Pancreas (tissue), 10 donors: ENCODE results near the gene ARHGEF18. TPM values are rescaled to one million over a fixed set of nuclear protein-coding genes. Genes with fewer than 3 reads are reported as not detected.

Experiments
- ATAC-seq, 4 donors: fragments of 200-7000 bp; cut with Tn5 transposase; one replicate each; pipeline versions ENCODE4 v1.8.0 to v1.9.1; 2020; ENCODE audit warnings: mild to moderate bottlenecking in 4 of 4, moderate library complexity in 4 of 4
- DNase-seq, 6 donors: peaks; one replicate each; pipeline ENCODE4 v3.0.0-alpha.2; 2020
- FAIRE-seq: peaks from 2 replicates; lab custom pipeline; 2012; peaks lifted over from hg19 to GRCh38; lab: Jason Lieb, UNC
- H3K27ac ChIP-seq, 4 donors: fragments of 200-600 bp; sonication (generic); 1 replicate in 3 of 4; 2 replicates in 1 of 4; pipeline versions ENCODE4 v1.5.0 to v1.8.0; 2020
- H3K27me3 ChIP-seq, 4 donors: fragments of 200-600 bp; one replicate each; pipeline ENCODE4 v1.8.0; 2021
- H3K36me3 ChIP-seq, 3 donors: fragments of 200-600 bp; sonication (generic) in 1 of 3; one replicate each; pipeline versions ENCODE4 v1.5.0 to v1.8.0; 2020 to 2021
- H3K4me1 ChIP-seq, 3 donors: fragments of 200-600 bp; one replicate each; pipeline ENCODE4 v1.8.0; 2021
- H3K4me3 ChIP-seq, 4 donors: fragments of 200-600 bp; sonication (generic) in 2 of 4; one replicate each; pipeline versions ENCODE4 v1.5.0 to v1.8.0; 2020 to 2021
- H3K9me3 ChIP-seq, 4 donors: fragments of 200-600 bp; one replicate each; pipeline ENCODE4 v1.8.0; 2021
- WGBS, 2 donors: extraction: QIAGEN DNeasy Blood & Tissue Kit; methylation state at CpG; one replicate each; pipeline ENCODE4 v1.1.7; 2013; 5-methylcytosine and 5-hydroxymethylcytosine counted together
- intact Hi-C, 3 donors: fragments of 100-400 bp; cut with DNase I; formaldehyde crosslinking; loops; one replicate each; pipeline versions ENCODE4 v1.11.1 to v1.14.2; 2022
- polyA plus RNA-seq, 2 donors: library from polyadenylated mRNA; stranded (reverse); fragments of 200-250 nt; gene quantifications; one replicate each; pipeline ENCODE4 v1.2.3, GENCODE V29; 2013
- total RNA-seq, 6 donors: library from RNA; stranded (reverse); fragmentation: NEBNext Ultra II Directional in 4 of 6; extraction: Animal tissue kit (Norgen Biotek cat#: 25700) in 4 of 6; gene quantifications; one replicate each; pipeline versions ENCODE4 v1.2.1 to v1.2.4, GENCODE V29; 2021 to 2023
- TF ChIP-seq, protein P1 (sequence below), 4 donors: fragments of 200-600 bp; sonication (generic) in 3 of 4; IDR thresholded peaks; one replicate each; pipeline versions ENCODE4 v1.5.0 to v1.8.0; 2021; ENCODE audit warnings: antibody characterized with exemption in 4 of 4
- donor health status: healthy with polysubstance abuse.
- donor health status: DM: no; HTN: no; CAD: no; lungs with moderate emphysema.
- donor health status: DM: no; HTN: no; CAD: no.
- donor health status: control.
- donor health status: control.
- donor health status: Bipolar disorder and iron deficiency.
- donor health status: DM: yes; HTN: yes; CAD: no.
- donor health status: DM: no; HTN: no; CAD: no.
- donor health status: DM: no; HTN: no; CAD: no.
- donor health status: DM: yes; HTN: yes; CAD: no.

The ARHGEF18 gene
- total and polyA plus RNA-seq, 8 donors: 17.1 to 45.4 (median 22.4) TPM

DNA sequence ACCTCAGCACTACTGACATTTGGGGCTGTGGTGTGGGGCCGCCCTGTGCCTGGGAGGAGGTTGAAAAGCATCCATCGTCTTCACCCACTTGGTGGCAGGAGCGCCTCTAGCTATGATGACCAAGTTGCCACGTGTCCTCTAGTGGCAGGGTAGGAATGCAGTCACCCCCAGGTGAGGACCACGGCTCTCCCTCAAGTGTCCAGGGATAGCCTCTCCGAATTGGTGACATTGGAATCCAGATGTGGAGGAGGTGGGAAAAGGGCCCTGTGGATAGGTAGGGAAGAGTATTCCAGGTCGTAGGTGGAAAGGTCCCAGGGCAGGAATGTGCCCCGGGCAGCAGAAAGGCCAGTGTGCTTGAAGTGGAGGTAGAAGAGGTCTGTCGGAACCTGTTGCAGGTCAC is 37.6 kb downstream of the ARHGEF18 start:
- Histone ChIP-seq H3K27me3 (no peaks in the 10 kb centered on the region), H3K4me3 (no peak overlapping the region), H3K36me3 (no peaks in the 10 kb centered on the region), H3K27ac (no peak overlapping the region), H3K9me3 (no peaks in the 10 kb centered on the region), H3K4me1 (peaks cover 3 to 14% (median 11%) of the 10 kb centered on the region in 3 donors)
- DNase-seq (peak in 1 of 6 donors; percentile 24), ATAC-seq (peak in 1 of 4 donors; percentile 24), FAIRE-seq (no peak)
- intact Hi-C loops: no loop called here
- TF ChIP-seq, protein P1, sequence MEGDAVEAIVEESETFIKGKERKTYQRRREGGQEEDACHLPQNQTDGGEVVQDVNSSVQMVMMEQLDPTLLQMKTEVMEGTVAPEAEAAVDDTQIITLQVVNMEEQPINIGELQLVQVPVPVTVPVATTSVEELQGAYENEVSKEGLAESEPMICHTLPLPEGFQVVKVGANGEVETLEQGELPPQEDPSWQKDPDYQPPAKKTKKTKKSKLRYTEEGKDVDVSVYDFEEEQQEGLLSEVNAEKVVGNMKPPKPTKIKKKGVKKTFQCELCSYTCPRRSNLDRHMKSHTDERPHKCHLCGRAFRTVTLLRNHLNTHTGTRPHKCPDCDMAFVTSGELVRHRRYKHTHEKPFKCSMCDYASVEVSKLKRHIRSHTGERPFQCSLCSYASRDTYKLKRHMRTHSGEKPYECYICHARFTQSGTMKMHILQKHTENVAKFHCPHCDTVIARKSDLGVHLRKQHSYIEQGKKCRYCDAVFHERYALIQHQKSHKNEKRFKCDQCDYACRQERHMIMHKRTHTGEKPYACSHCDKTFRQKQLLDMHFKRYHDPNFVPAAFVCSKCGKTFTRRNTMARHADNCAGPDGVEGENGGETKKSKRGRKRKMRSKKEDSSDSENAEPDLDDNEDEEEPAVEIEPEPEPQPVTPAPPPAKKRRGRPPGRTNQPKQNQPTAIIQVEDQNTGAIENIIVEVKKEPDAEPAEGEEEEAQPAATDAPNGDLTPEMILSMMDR (IDR thresholded peaks at IDR 0.05): no peak
- 68 to 73% methylated on average over 9 of the region's 9 CpGs for WGBS, 2 donors

DNA sequence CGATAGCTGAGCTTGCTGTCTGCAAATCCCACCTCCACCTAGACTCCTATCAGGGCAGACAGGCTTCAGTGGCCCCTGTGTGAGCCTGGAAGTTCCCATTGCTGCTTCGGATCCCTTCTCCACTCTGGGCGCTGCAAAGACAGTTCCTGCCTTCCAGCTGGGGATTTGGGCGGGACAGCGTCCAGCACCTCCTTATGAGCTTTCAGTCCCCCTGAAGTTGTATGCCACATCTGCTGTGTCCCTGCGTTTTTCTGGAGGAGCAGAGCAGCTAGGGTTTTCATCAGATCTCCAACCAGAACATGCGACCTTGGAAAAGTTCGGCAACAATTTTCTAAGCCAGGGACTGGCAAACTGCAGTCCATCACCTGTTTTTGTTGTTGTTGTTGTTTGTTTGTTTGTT is 38.0 kb downstream of the ARHGEF18 start:
- no peaks in the 10 kb centered on the region for H3K27me3 ChIP-seq
- peak in 2 of 6 donors; percentile 4 to 13 for DNase-seq
- TF ChIP-seq, protein P1 (IDR thresholded peaks at IDR 0.05): no peak
- 73 to 83% methylated on average over 8 of the region's 8 CpGs for WGBS, 2 donors
- intact Hi-C loops: no loop called here
- ATAC-seq: no peak
- H3K27ac ChIP-seq: no peak overlapping the region
- FAIRE-seq: no peak
- H3K36me3 ChIP-seq: no peaks in the 10 kb centered on the region
- H3K4me1 ChIP-seq: peaks cover 3 to 14% (median 11%) of the 10 kb centered on the region in 3 donors
- no peaks in the 10 kb centered on the region for H3K9me3 ChIP-seq
- H3K4me3 ChIP-seq: no peak overlapping the region

DNA sequence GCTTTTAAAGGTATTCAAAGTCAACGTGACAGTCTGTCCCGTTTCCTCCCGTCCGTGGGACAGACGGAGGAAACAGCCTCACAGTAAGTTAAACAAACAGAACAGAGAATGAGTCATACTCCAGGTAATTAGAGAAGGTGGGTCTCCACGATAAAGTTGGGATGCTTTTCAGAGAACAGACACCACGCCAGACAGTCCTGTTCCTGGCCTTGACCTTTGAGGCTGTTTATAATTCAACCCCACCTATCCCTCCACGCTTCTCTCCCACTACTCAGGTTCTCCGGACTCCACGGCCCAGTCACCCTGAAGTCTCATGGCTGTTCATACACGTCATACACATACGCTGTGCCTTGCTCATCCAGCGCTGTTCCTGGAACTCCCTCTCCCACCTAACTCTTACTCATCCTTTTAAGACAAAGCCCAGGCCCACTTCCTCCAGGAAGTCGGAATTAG is 42.5 kb downstream of the ARHGEF18 start:
- Histone ChIP-seq H3K27me3 (no peaks in the 10 kb centered on the region), H3K9me3 (no peaks in the 10 kb centered on the region), H3K27ac (peak overlapping the region in 2 of 4 donors; percentile 77 to 83), H3K4me3 (no peak overlapping the region), H3K4me1 (peaks cover 3 to 18% (median 11%) of the 10 kb centered on the region in 3 donors), H3K36me3 (no peaks in the 10 kb centered on the region)
- TF ChIP-seq, protein P1 (IDR thresholded peaks at IDR 0.05): no peak
- no peak for FAIRE-seq
- peak in 1 of 6 donors; percentile 4 for DNase-seq
- 42 to 45% methylated on average over 14 of the region's 14 CpGs for WGBS, 2 donors
- peak in 2 of 4 donors; percentile 42 to 46 for ATAC-seq
- intact Hi-C loops: no loop called here

DNA sequence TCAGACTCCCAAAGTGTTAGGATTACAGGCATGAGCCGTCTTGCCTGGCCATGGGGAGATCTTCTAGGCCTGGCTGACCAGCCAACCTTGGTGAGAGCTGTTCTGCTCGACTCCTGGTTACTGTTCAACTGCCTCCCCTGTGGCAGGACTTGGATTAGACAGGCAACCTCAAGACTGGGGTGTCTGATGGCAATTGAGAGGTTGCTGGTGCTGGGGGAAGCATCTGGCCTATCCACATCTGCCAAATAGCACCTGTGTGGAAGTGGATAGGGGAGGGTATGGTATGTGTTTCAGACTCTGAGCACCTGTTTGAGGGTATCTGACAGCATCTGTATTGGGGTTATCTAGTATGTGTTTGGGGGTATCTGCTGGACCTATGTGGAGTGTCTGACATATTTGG is 44.7 kb downstream of the ARHGEF18 start:
- Histone ChIP-seq H3K9me3 (no peaks in the 10 kb centered on the region), H3K27me3 (no peaks in the 10 kb centered on the region), H3K27ac (no peak overlapping the region), H3K4me3 (no peak overlapping the region), H3K36me3 (no peaks in the 10 kb centered on the region), H3K4me1 (peaks cover 13 to 22% (median 16%) of the 10 kb centered on the region in 3 donors)
- intact Hi-C loops: no loop called here
- no peak for DNase-seq
- 46 to 48% methylated on average over 2 of the region's 2 CpGs for WGBS, 2 donors
- no peak for FAIRE-seq
- no peak for ATAC-seq
- TF ChIP-seq, protein P1 (IDR thresholded peaks at IDR 0.05): no peak

DNA sequence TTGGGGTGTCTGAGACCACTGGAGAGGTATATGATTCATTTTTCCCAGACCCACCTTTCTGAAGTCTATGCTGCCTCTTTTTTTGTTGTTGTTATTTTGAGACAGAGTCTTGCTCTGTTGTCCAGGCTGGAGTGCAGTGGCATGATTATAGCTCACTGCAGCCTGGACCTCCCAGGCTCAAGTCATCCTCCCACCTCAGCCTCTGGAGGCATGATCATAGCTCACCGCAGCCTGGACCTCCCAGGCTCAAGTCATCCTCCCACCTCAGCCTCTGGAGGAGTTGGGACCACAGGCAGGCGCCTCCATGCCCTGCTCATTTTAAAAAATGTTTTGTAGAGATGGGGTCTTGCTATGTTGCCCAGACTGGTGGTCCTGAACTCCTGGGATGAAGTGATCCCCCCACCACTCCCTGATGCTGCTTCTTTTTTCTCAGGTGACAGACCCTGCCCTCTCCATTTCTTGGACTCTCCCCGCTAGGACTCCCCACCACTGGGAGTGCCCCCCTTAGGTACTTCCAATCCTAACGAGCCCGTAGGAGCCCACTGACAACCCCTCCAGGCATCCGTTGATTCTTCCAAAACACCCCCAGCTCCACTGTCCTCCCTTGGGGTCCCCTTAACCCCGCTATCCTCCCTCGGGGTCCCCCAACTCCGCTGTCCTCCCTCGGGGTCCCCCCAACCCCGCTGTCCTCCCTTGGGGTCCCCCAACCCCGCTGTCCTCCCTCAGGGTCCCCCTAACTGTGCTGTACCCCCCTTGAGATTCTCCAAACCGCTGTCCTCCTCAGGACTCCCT is 45.4 kb downstream of the ARHGEF18 start:
- Histone ChIP-seq H3K27me3 (no peaks in the 10 kb centered on the region), H3K9me3 (no peaks in the 10 kb centered on the region), H3K4me1 (peaks cover 18 to 29% (median 23%) of the 10 kb centered on the region in 3 donors), H3K4me3 (peak overlapping the region; percentile 78 to 99 (median 98)), H3K36me3 (no peaks in the 10 kb centered on the region), H3K27ac (peak overlapping the region in 2 of 4 donors; percentile 80 to 83)
- WGBS, 2 donors: 9 to 12% methylated on average over 13 of the region's 13 CpGs
- FAIRE-seq (no peak), DNase-seq (no peak), ATAC-seq (no peak)
- TF ChIP-seq, protein P1 (IDR thresholded peaks at IDR 0.05): no peak
- intact Hi-C loops: no loop called here
